ENCODE data around the gene PSMB3.

The PSMB3 gene

DNA sequence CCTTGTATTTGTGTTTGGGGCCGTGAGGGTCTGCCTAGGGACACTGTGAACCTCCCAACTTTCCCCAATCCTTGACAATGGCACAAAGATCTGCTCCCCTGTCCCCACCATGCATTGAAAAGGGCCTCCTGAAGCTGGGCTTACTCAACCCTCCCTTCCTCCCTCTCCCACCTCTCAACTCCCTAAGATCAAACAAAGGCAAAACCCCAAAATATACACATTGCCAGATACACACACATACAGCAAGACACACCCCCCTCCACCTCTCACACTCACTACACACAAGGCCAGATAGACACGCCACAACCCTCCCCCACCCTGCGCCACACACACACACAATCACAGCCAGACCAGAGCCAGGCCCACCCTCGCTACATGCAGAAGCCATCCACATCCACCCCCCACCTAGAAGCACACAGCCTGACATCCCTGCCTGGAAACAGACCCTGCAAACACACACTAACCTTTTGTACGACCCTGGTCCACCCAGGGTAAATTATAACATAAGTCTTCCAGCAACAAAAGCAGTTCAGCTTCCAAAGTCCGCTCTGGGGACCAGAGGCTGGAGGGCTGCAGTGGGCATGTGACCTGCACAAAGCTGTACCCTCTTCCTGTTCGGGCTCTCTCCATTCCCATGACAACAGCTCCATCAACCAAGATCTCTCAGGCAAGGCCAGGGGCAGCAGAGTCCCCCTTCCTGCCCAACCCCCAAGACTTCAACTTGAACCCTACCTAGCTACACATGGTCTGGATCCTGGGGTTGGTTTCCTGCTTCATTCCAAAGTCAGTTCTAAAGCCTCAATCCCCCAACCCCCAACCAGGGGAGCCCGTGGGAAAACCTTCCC lies 6.3 kb upstream of the PSMB3 start:
- H3K27ac Mint-ChIP-seq: no peak overlapping the region

DNA sequence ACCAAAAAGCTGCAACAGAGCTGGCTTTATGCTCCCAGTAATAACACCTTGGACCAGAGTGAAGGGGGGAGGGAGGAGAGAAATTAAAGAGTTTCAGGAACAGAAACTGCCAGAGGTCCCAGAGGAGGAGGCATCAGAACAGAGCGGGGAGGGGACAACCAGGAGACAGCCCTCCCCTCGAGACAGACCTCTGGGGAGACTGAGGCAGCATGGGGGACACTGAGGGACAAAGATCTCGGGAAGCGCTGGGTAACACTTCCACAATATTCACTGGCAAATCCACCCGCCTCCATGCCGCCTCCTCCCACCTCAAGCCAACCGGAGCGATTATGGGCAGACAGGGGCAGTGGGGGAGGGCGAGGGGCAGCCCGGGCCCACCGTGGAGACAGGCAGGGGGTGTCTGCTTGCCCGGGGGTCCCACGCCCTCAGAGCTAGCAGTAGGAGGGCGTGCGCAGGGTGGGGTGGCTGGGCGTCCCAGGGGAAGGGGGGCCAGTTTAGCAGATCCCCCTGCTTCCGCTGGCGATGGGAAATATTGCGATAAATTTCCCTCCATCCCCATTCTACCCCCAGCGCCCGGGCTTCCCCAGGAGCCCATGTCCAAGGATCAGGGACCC lies 5.6 kb upstream of the PSMB3 start:
- no peak for DNase-seq
- Mint-ChIP-seq H3K36me3 (peaks cover 3% of the 10 kb centered on the region), H3K9me3 (no peaks in the 10 kb centered on the region), H3K4me1 (peaks cover 54% of the 10 kb centered on the region), H3K27ac (no peak overlapping the region), H3K4me3 (peak overlapping the region; percentile 56), H3K27me3 (peaks cover 97% of the 10 kb centered on the region)
- CTCF ChIA-PET: interaction anchor here (2.7 kb wide), 1 partner anchor 12 kb away, joined by 9 read pairs; no protein-coding TSS in a partner anchor

More for the DNA sequence above, 6.3 kb upstream of the PSMB3 start:
- no peak for DNase-seq
- Mint-ChIP-seq H3K27me3 (peaks cover 97% of the 10 kb centered on the region), H3K4me1 (peaks cover 47% of the 10 kb centered on the region), H3K36me3 (no peaks in the 10 kb centered on the region), H3K4me3 (peak overlapping the region; percentile 56), H3K9me3 (no peaks in the 10 kb centered on the region)
- CTCF ChIA-PET: interaction anchor here (2.7 kb wide), 1 partner anchor 12 kb away, joined by 9 read pairs; no protein-coding TSS in a partner anchor

GRCh38 chr17:38747463-38748148 lies 4.9 kb upstream of the PSMB3 start:
- no peak overlapping the region for H3K27ac Mint-ChIP-seq
- no peaks in the 10 kb centered on the region for H3K9me3 Mint-ChIP-seq
- H3K36me3 Mint-ChIP-seq: peaks cover 4% of the 10 kb centered on the region
- peak overlapping the region; percentile 68 for H3K4me3 Mint-ChIP-seq
- peaks cover 94% of the 10 kb centered on the region for H3K27me3 Mint-ChIP-seq
- CTCF ChIA-PET: no interaction called here
- peak; percentile 52 for DNase-seq
- peaks cover 52% of the 10 kb centered on the region for H3K4me1 Mint-ChIP-seq

GRCh38 chr17:38748149-38748891 lies 4.2 kb upstream of the PSMB3 start, which contains the start of gene PCGF2:
TSS of gene PCGF2 (minus strand) at chr17:38748336. CDS start at chr17:38740402, 7,934 bp downstream.
- Mint-ChIP-seq H3K4me1 (peaks cover 51% of the 10 kb centered on the region), H3K27ac (no peak within 1 kb of the TSS), H3K9me3 (no peaks in the 10 kb centered on the region), H3K27me3 (peaks cover 90% of the 10 kb centered on the region), H3K36me3 (peaks cover 5% of the 10 kb centered on the region), H3K4me3 (peak within 1 kb of the TSS; percentile 68)
- CTCF ChIA-PET: interaction anchor here (1.1 kb wide), 1 partner anchor 13 kb away, joined by 3 read pairs; no protein-coding TSS in a partner anchor
- DNase-seq: no peak

DNA sequence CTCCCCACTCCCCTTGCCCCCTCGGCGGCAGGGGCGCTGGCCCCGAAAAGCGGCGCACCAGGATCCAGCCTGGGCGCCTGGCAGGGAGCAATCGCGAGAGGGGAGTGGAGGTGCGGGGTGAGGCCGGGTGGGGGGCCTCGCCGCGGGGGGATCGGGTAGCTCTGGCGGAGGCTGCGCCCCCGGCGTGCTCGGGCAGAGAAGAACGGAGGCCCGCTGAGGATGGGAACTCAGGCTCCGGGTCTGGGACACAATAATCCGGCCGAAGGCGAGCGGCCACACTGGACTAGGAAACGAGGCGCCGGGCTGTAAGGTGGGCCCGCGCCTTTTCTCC lies 3.7 kb upstream of the PSMB3 start:
- H3K27ac Mint-ChIP-seq: no peak overlapping the region
- DNase-seq: no peak
- peaks cover 84% of the 10 kb centered on the region for H3K27me3 Mint-ChIP-seq
- peaks cover 8% of the 10 kb centered on the region for H3K36me3 Mint-ChIP-seq
- CTCF ChIA-PET: interaction anchor here (1.1 kb wide), 1 partner anchor 14 kb away, joined by 3 read pairs; no protein-coding TSS in a partner anchor
- peak overlapping the region; percentile 61 for H3K4me3 Mint-ChIP-seq
- peaks cover 54% of the 10 kb centered on the region for H3K4me1 Mint-ChIP-seq
- no peaks in the 10 kb centered on the region for H3K9me3 Mint-ChIP-seq

DNA sequence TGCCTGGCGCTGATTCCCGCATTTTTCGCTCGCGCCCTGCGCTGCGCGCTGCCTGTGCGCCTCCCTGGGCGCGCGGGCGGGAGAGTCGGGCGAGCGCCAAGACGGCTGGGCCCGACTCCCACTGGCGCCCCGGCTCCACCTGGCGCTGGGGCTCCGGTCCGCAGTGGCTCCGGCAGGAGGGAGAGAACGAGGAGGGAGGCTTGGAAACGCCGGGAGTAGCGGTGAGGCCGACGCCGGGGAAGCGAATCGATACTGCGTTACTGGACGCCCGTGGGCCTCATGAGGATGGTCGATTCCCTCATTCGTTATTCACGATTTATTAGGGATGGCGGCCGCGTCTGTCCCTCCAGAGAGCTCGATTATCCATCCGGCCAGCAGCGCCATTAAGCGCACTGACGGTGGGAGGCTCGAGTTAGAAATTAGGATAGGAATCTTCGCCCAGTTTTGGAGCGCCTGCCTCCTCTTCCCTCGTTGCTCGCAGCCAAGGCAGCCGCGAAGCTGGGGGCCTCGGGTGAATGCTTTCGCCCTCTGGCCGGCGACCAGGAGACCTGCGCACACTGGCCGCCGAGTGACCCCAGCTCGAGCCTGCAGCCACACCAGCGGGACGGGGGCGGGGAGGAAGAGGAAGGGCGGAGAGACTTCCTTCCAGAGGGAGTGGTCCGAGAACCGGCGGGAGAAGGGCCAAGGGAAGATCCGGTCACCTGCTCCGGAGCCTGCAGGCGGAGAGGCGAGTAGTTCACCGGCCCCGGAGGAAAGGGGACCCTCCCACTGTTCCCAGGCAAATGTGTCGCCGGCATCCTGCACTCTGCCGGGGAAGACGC lies 3.1 kb upstream of the PSMB3 start:
- H3K4me3 Mint-ChIP-seq: peak overlapping the region; percentile 61
- CTCF ChIA-PET: interaction anchor here (1.1 kb wide), 1 partner anchor 14 kb away, joined by 3 read pairs; no protein-coding TSS in a partner anchor
- H3K4me1 Mint-ChIP-seq: peaks cover 56% of the 10 kb centered on the region
- peaks cover 10% of the 10 kb centered on the region for H3K36me3 Mint-ChIP-seq
- no peaks in the 10 kb centered on the region for H3K9me3 Mint-ChIP-seq
- DNase-seq: no peak
- H3K27me3 Mint-ChIP-seq: peaks cover 79% of the 10 kb centered on the region
- H3K27ac Mint-ChIP-seq: no peak overlapping the region

- no peak for DNase-seq
- CTCF ChIA-PET: interaction anchor here (1.2 kb wide), 1 partner anchor 73 kb away, joined by 3 read pairs; no protein-coding TSS in a partner anchor
- Mint-ChIP-seq H3K9me3 (no peaks in the 10 kb centered on the region), H3K27ac (no peak overlapping the region), H3K4me1 (peaks cover 60% of the 10 kb centered on the region), H3K36me3 (peaks cover 14% of the 10 kb centered on the region), H3K27me3 (peaks cover 73% of the 10 kb centered on the region), H3K4me3 (peak overlapping the region; percentile 93)
Measured at GRCh38 chr17:38750044-38750311, 2.6 kb upstream of the PSMB3 start.

DNA sequence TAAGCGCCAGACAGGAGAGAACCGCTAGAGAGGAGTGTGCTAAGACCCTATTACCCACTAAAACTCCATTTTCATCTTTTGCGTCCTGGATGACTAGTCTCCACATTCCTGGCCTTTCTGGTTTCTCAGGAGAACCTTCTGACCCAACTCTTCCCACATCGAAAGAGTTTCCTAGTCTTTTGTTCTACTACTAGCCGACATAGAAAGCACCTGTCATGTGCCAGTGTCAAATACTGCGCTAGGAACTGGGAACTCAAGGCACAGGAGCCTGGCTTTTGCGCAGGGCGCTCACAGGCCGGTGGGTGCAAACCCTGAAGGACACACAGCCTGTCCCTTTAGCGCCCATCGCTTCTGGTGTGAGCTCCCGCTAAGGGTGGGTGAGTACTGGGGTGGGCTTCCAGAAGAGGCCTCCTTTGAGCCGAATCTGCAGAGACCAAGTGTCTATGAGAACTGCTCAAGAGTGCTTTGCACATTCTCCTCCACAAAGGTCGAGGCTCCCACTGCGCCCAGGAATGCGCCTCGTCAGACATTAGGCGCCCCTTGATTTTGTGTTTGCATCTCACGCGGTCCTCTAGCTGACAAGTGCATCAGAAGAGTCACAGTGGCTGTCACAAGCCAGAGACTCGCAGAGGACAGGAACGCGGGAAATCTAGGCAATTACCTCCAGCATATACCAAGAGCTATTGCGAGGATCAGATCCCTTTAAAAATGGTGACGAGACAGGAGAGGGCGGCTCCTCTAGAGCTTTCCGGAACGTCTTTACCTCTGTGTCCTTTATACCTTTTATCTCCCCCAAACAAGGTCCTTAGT lies 2.0 kb upstream of the PSMB3 start:
- Mint-ChIP-seq H3K27me3 (peaks cover 68% of the 10 kb centered on the region), H3K4me1 (peaks cover 60% of the 10 kb centered on the region)
- CTCF ChIA-PET: interaction anchor here (0.9 to 1.2 kb wide), 2 partner anchors 21 to 74 kb away, joined by 3 read pairs; no protein-coding TSS in a partner anchor

DNA sequence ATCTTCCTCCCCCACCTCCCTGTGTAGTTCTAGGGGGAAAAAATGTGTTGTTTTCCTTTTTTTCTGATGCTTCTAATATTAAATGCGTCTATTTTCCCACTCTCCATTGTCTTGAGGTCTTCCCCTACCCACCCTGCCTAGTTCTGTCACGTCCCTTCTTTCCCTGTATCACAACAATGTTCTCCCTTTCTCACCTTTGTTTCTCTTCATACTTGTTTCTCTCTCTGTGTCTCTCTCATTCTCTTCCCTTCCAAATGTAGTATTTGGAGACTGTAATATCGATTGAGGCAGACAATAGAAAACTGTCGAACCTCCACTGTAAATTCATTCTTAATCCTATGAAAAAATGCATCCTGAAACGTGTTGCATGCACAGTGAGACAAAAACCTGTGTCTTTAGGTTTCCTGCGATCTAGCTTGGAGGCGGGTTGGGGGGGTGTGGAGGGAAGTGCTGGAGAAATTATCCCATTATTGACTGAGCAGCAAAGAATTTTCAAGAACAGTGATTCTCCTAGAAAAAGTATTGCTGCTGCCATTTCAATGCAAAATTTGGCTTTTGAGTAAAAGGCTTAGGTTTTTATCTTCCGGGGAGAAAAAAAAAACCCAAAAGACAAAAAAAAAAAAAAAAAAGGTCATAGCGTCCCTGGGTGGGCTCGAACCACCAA lies 1.3 kb upstream of the PSMB3 start:
- H3K4me3 Mint-ChIP-seq: peak overlapping the region; percentile 93

More for the DNA sequence above, 2.0 kb upstream of the PSMB3 start:
- peak; percentile 34 for DNase-seq
- Mint-ChIP-seq H3K36me3 (peaks cover 14% of the 10 kb centered on the region), H3K4me3 (peak overlapping the region; percentile 93), H3K9me3 (no peaks in the 10 kb centered on the region), H3K27ac (peak overlapping the region; percentile 4)

GRCh38 chr17:38751808-38752307 lies 683 bp upstream of the PSMB3 start:
- H3K27ac Mint-ChIP-seq: peak overlapping the region; percentile 92
- H3K36me3 Mint-ChIP-seq: peaks cover 24% of the 10 kb centered on the region
- H3K9me3 Mint-ChIP-seq: no peaks in the 10 kb centered on the region
- DNase-seq: peak; percentile 88
- H3K4me3 Mint-ChIP-seq: peak overlapping the region; percentile 93
- peaks cover 49% of the 10 kb centered on the region for H3K4me1 Mint-ChIP-seq
- CTCF ChIA-PET: interaction anchor here (1.3 kb wide), 1 partner anchor 17 kb away, joined by 4 read pairs; no protein-coding TSS in a partner anchor
- peaks cover 54% of the 10 kb centered on the region for H3K27me3 Mint-ChIP-seq

More for the DNA sequence above, 1.3 kb upstream of the PSMB3 start:
- CTCF ChIA-PET: interaction anchor here (0.9 to 1.3 kb wide), 3 partner anchors 16 to 74 kb away, joined by 3 to 4 read pairs (median 3); no protein-coding TSS in a partner anchor
- Mint-ChIP-seq H3K27ac (peak overlapping the region; percentile 92), H3K36me3 (peaks cover 21% of the 10 kb centered on the region), H3K4me1 (peaks cover 55% of the 10 kb centered on the region), H3K9me3 (no peaks in the 10 kb centered on the region), H3K27me3 (peaks cover 60% of the 10 kb centered on the region)
- no peak for DNase-seq

DNA sequence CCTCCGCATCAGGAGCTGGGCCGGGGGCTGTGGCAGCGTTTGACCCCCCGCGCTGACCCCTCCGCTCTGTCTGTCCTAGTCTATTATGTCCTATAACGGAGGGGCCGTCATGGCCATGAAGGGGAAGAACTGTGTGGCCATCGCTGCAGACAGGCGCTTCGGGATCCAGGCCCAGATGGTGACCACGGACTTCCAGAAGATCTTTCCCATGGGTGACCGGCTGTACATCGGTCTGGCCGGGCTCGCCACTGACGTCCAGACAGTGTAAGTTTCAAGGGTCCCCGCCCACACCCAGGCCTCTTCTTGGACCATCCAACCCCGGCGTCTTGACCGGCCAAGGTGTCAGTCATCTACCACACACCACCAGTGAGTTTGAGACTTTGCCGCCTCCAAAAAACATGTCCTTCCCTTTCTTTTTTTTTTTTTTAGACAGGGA lies 548 bp downstream of the PSMB3 start:
- H3K9me3 Mint-ChIP-seq: no peaks in the 10 kb centered on the region
- no peak for DNase-seq
- H3K27me3 Mint-ChIP-seq: peaks cover 42% of the 10 kb centered on the region
- H3K27ac Mint-ChIP-seq: peak overlapping the region; percentile 92
- H3K4me3 Mint-ChIP-seq: peak overlapping the region; percentile 93
- peaks cover 24% of the 10 kb centered on the region for H3K36me3 Mint-ChIP-seq
- CTCF ChIA-PET: no interaction called here
- H3K4me1 Mint-ChIP-seq: peaks cover 46% of the 10 kb centered on the region

DNA sequence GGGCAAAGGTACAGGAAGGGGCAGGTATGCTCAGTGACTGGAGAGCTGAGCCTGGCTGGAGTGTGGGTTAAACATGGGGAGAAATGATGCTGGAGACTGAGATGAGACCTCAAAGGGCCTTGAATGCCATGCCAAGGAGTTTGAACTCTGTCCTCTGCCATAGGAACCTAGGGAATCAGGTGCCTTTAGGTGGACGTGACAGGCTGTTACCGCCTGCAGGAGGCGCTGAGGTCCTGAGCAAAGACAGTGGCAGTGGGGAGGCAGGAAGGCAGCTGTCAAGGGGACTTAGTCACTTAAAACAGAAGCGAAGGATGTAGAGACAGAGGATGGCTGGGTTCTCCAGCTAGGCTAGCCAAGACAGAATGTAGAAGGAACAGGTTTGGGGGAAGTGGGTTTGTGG lies 9.1 kb downstream of the PSMB3 start:
- Mint-ChIP-seq H3K27me3 (no peaks in the 10 kb centered on the region), H3K9me3 (no peaks in the 10 kb centered on the region), H3K27ac (peak overlapping the region; percentile 64), H3K4me1 (peaks cover 16% of the 10 kb centered on the region), H3K4me3 (no peak overlapping the region), H3K36me3 (peaks cover 53% of the 10 kb centered on the region)
- DNase-seq: peak; percentile 62
- CTCF ChIA-PET: interaction anchor here (1.0 to 1.3 kb wide), 2 partner anchors 20 to 413 kb away, joined by 3 read pairs; no protein-coding TSS in a partner anchor
